DND-41 (cell line): ENCODE data around the gene SMPD3.
A peak's percentile ranks its signal among the peaks of the same experiment; 100 is the strongest.

Experiments used
- ATAC-seq: fragments of 200-7000 bp; cut with Tn5 transposase; 3 replicates; pipeline ENCODE4 v1.9.1; 2021; ENCODE audit warnings: low read depth; ENCODE audit not compliant: insufficient read depth
- DNase-seq: peaks from one replicate; pipeline ENCODE4 v3.0.0-alpha.2; 2020
- H2AFZ ChIP-seq: 2 replicates; pipeline ENCODE4 v1.6.0; 2012; ENCODE audit warnings: low read depth, low read length
- H3K27ac ChIP-seq: 2 replicates; pipeline ENCODE4 v1.5.1; 2012; ENCODE audit warnings: low read length, inconsistent platforms
- H3K27me3 ChIP-seq: fragments of 200-600 bp; sonication (generic); 2 replicates; pipeline ENCODE4 v1.6.0; 2012; ENCODE audit warnings: low read length, mild to moderate bottlenecking, inconsistent platforms; ENCODE audit not compliant: insufficient read depth, poor library complexity
- H3K36me3 ChIP-seq: 2 replicates; pipeline ENCODE4 v1.5.1; 2012; ENCODE audit warnings: low read length, inconsistent platforms; ENCODE audit not compliant: insufficient read depth
- H3K4me1 ChIP-seq: 2 replicates; pipeline ENCODE4 v1.5.1; 2012; ENCODE audit warnings: mild to moderate bottlenecking, low read length; ENCODE audit not compliant: insufficient read depth
- H3K4me2 ChIP-seq: 2 replicates; pipeline ENCODE4 v1.6.0; 2012; ENCODE audit warnings: mild to moderate bottlenecking, moderate library complexity, low read length, inconsistent platforms; ENCODE audit not compliant: insufficient read depth
- H3K4me3 ChIP-seq, 2 experiments: fragments of 200-600 bp in 1 of 2; shearing (Covaris generic) in 1 of 2; 2 replicates each; pipeline ENCODE4 v1.5.1; 2012 to 2016; ENCODE audit warnings: inconsistent platforms in 2 of 2, low read length in 2 of 2, mild to moderate bottlenecking in 2 of 2, low read depth in 1 of 2, moderate library complexity in 1 of 2
- H3K79me2 ChIP-seq: 2 replicates; pipeline ENCODE4 v1.6.0; 2012; ENCODE audit warnings: low read length, inconsistent platforms; ENCODE audit not compliant: insufficient read depth
- H3K9ac ChIP-seq: 2 replicates; pipeline ENCODE4 v1.6.0; 2012; ENCODE audit warnings: low read depth, mild to moderate bottlenecking, inconsistent platforms, low read length, moderate library complexity
- H3K9me3 ChIP-seq: 2 replicates; pipeline ENCODE4 v1.5.1; 2012; ENCODE audit warnings: low read length, moderate library complexity, mild to moderate bottlenecking, inconsistent platforms; ENCODE audit not compliant: insufficient read depth, severe bottlenecking
- H4K20me1 ChIP-seq: 2 replicates; pipeline ENCODE4 v1.6.0; 2012; ENCODE audit warnings: low read length; ENCODE audit not compliant: insufficient read depth
- CTCF ChIP-seq: IDR thresholded peaks from 2 replicates; pipeline ENCODE4 v1.5.1; 2012; ENCODE audit warnings: borderline replicate concordance, low read length, moderate library complexity, mild to moderate bottlenecking; ENCODE audit not compliant: poor library complexity, severe bottlenecking; ENCODE audit errors: extremely low read depth
- EZH2 ChIP-seq: IDR thresholded peaks from 3 replicates; pipeline ENCODE4 v1.6.1; 2012; ENCODE audit warnings: borderline replicate concordance, low read depth, mild to moderate bottlenecking, moderate library complexity, low read length, inconsistent platforms; ENCODE audit not compliant: severe bottlenecking

Gene SMPD3

GRCh38 chr16:68347605-68348004 lies 100.7 kb downstream of the SMPD3 start:
- TF ChIP-seq CTCF (no peak), EZH2 (no peak)
- DNase-seq, result peak; percentile 79
- Histone ChIP-seq H3K79me2 (peaks cover 76% of the 10 kb centered on the region), H4K20me1 (0 out of 2 replicates have a peak, but pooled peaks cover 3% of the 10 kb centered on the region), H3K4me2 (peak overlapping the region; percentile 60), H3K36me3 (peaks cover 83% of the 10 kb centered on the region), H3K27ac (peak overlapping the region; percentile 89), H3K27me3 (no peaks in the 10 kb centered on the region), H3K9me3 (no peaks in the 10 kb centered on the region), H2AFZ (no peak overlapping the region), H3K4me1 (peaks cover 88% of the 10 kb centered on the region), H3K4me3 (peak overlapping the region in 1 of 2 experiments; percentile 46; a peak in 2 of 4 replicates), H3K9ac (peak overlapping the region; percentile 55)
- peak; percentile 44 for ATAC-seq

GRCh38 chr16:68346892-68347480 lies 101.3 kb downstream of the SMPD3 start:
- Histone ChIP-seq H2AFZ (no peak overlapping the region), H3K36me3 (peaks cover 84% of the 10 kb centered on the region), H3K4me1 (peaks cover 90% of the 10 kb centered on the region), H3K4me3 (peak overlapping the region in 1 of 2 experiments; percentile 46; a peak in 2 of 4 replicates), H3K4me2 (peak overlapping the region; percentile 60), H3K27ac (peak overlapping the region; percentile 89), H3K27me3 (no peaks in the 10 kb centered on the region), H4K20me1 (0 out of 2 replicates have a peak, but pooled peaks cover 3% of the 10 kb centered on the region), H3K79me2 (peaks cover 77% of the 10 kb centered on the region), H3K9ac (peak overlapping the region; percentile 55), H3K9me3 (no peaks in the 10 kb centered on the region)
- ATAC-seq, result peak; percentile 7; the same call in 2 of the 3 replicates
- DNase-seq, result peak; percentile 55
- TF ChIP-seq EZH2, result no peak
- peak; percentile 14 for TF ChIP-seq CTCF

- Histone ChIP-seq H3K9ac (peak overlapping the region; percentile 55), H3K36me3 (peaks cover 84% of the 10 kb centered on the region), H3K4me1 (peaks cover 83% of the 10 kb centered on the region), H3K79me2 (peaks cover 68% of the 10 kb centered on the region), H3K9me3 (no peaks in the 10 kb centered on the region), H3K27ac (peak overlapping the region; percentile 89), H3K4me2 (peak overlapping the region; percentile 60), H3K4me3 (peak overlapping the region in 1 of 2 experiments; percentile 46; a peak in 2 of 4 replicates), H3K27me3 (no peaks in the 10 kb centered on the region), H4K20me1 (0 out of 2 replicates have a peak, but pooled peaks cover 3% of the 10 kb centered on the region), H2AFZ (no peak overlapping the region)
- DNase-seq (no peak), ATAC-seq (no peak)
- TF ChIP-seq CTCF, result no peak
- TF ChIP-seq EZH2, result no peak
Measured at GRCh38 chr16:68345958-68346635, 102.2 kb downstream of the SMPD3 start.
